IMR-90 (cell line): ENCODE data around the gene FOLR2. TPM values are rescaled to one million over a fixed set of nuclear protein-coding genes. Genes with fewer than 3 reads are reported as not detected.
"Not testable (repeated sequence)": the region's sequence is repeated elsewhere in the genome, so short reads cannot be mapped to it uniquely, and the experiment has no call there.

Experiments
- ATAC-seq: fragments of 200-7000 bp; cut with Tn5 transposase; 2 replicates; pipeline ENCODE4 v1.9.1; 2020; ENCODE audit warnings: low read depth, mild to moderate bottlenecking, moderate library complexity
- BruUV-seq: library from RNA; stranded (reverse); fragments of 400-500 nt; replicated peaks from 2 replicates; lab custom pipeline; 2021; lab: Mats Ljungman, UMichigan
- CTCF ChIA-PET: fragments of 300-600 bp; formaldehyde crosslinking; extraction: SDS; loops from one replicate; lab custom pipeline; 2021; ENCODE audit warnings: antibody characterized with exemption; lab: Yijun Ruan, JAX
- POLR2A ChIA-PET: fragments of 300-600 bp; sonication (Branson Sonifier 250); formaldehyde crosslinking; loops from one replicate; lab custom pipeline; 2022; ENCODE audit warnings: antibody characterized with exemption; ENCODE audit not compliant: unreplicated experiment; lab: Charles Lee
- DNase-seq: peaks from one replicate; pipeline ENCODE4 v3.0.0; 2013
- H2AFZ ChIP-seq: replicated peaks from 2 replicates; pipeline ENCODE3; 2013; ENCODE audit warnings: low read length, mild to moderate bottlenecking; ENCODE audit not compliant: poor library complexity
- H2AK5ac ChIP-seq: 2 replicates; pipeline ENCODE4 v1.6.1; 2013; ENCODE audit warnings: low read depth, low read length, inconsistent platforms
- H2AK9ac ChIP-seq: replicated peaks from 2 replicates; pipeline ENCODE3; 2013; ENCODE audit warnings: mild to moderate bottlenecking, low read depth, low read length, moderate library complexity; ENCODE audit not compliant: poor library complexity
- H2BK120ac ChIP-seq: 2 replicates; pipeline ENCODE4 v1.6.1; 2013; ENCODE audit warnings: low read depth, low read length, inconsistent platforms
- H2BK15ac ChIP-seq: 3 replicates; pipeline ENCODE4 v1.6.1; 2013; ENCODE audit warnings: low read depth, low read length, inconsistent platforms
- H2BK20ac ChIP-seq: 2 replicates; pipeline ENCODE4 v1.6.1; 2013; ENCODE audit warnings: low read depth, mild to moderate bottlenecking, inconsistent platforms, low read length, moderate library complexity
- H2BK5ac ChIP-seq: 2 replicates; pipeline ENCODE4 v1.6.1; 2013; ENCODE audit warnings: mild to moderate bottlenecking, low read depth, low read length, inconsistent platforms; ENCODE audit not compliant: poor library complexity, severe bottlenecking
- H3K14ac ChIP-seq: replicated peaks from 2 replicates; pipeline ENCODE4 v1.6.1; 2013; ENCODE audit warnings: low read depth, low read length, inconsistent platforms
- H3K18ac ChIP-seq: 2 replicates; pipeline ENCODE4 v1.6.1; 2013; ENCODE audit warnings: low read depth, low read length, control low read depth
- H3K23ac ChIP-seq: 2 replicates; pipeline ENCODE4 v1.6.1; 2013; ENCODE audit warnings: low read depth, low read length, inconsistent platforms
- H3K27ac ChIP-seq: 2 replicates; pipeline ENCODE4 v1.5.1; 2013; ENCODE audit warnings: mild to moderate bottlenecking, control low read depth, low read length; ENCODE audit not compliant: insufficient read depth
- H3K27me3 ChIP-seq: 2 replicates; pipeline ENCODE4 v1.6.1; 2013; ENCODE audit warnings: low read length; ENCODE audit not compliant: control insufficient read depth, insufficient read depth
- H3K36me3 ChIP-seq: 2 replicates; pipeline ENCODE4 v1.6.1; 2013; ENCODE audit warnings: low read length, mixed read lengths; ENCODE audit not compliant: control insufficient read depth, insufficient read depth
- H3K4ac ChIP-seq: 2 replicates; pipeline ENCODE4 v1.6.1; 2013; ENCODE audit warnings: low read depth, low read length, inconsistent platforms
- H3K4me1 ChIP-seq: 2 replicates; pipeline ENCODE4 v1.6.1; 2013; ENCODE audit warnings: low read length, mixed read lengths; ENCODE audit not compliant: control insufficient read depth, insufficient read depth
- H3K4me2 ChIP-seq: 2 replicates; pipeline ENCODE4 v1.6.1; 2013; ENCODE audit warnings: low read depth, mild to moderate bottlenecking, control low read depth, low read length, moderate library complexity
- H3K4me3 ChIP-seq: 2 replicates; pipeline ENCODE4 v1.5.1; 2013; ENCODE audit warnings: low read depth, mild to moderate bottlenecking, control low read depth, low read length, moderate library complexity; ENCODE audit not compliant: insufficient read depth
- H3K56ac ChIP-seq: 2 replicates; pipeline ENCODE4 v1.6.1; 2013; ENCODE audit warnings: low read length, inconsistent platforms; ENCODE audit not compliant: insufficient read depth; ENCODE audit errors: extremely low read depth
- H3K79me1 ChIP-seq, 2 experiments: 2 replicates each; pipeline ENCODE4 v1.6.1; 2013; ENCODE audit warnings: low read length in 2 of 2, inconsistent platforms in 1 of 2, low read depth in 1 of 2
- H3K9ac ChIP-seq: 2 replicates; pipeline ENCODE4 v1.6.1; 2013; ENCODE audit warnings: low read depth, low read length, control low read depth
- H3K9me1 ChIP-seq: 2 replicates; pipeline ENCODE4 v1.6.1; 2013; ENCODE audit warnings: low read length, inconsistent platforms; ENCODE audit not compliant: insufficient read depth
- H3K9me3 ChIP-seq: 2 replicates; pipeline ENCODE4 v1.6.1; 2013; ENCODE audit warnings: low read length; ENCODE audit not compliant: control insufficient read depth, insufficient read depth
- H4K20me1 ChIP-seq: 2 replicates; pipeline ENCODE4 v1.6.1; 2013; ENCODE audit warnings: low read length, inconsistent platforms; ENCODE audit not compliant: insufficient read depth
- H4K5ac ChIP-seq: 2 replicates; pipeline ENCODE4 v1.6.1; 2013; ENCODE audit warnings: mild to moderate bottlenecking, low read depth, low read length, control low read depth
- H4K8ac ChIP-seq, 2 experiments: 2 replicates each; pipeline ENCODE4 v1.6.1; 2013; ENCODE audit warnings: low read depth in 2 of 2, low read length in 2 of 2, control low read depth in 1 of 2, inconsistent platforms in 1 of 2
- H4K91ac ChIP-seq: 2 replicates; pipeline ENCODE4 v1.6.1; 2013; ENCODE audit warnings: low read depth, low read length, inconsistent platforms; ENCODE audit not compliant: insufficient read depth
- POLR2A ChIP-seq: IDR thresholded peaks from 2 replicates; pipeline ENCODE4 v1.6.1; 2012; ENCODE audit warnings: mild to moderate bottlenecking, low read depth, low read length
- whole genome bisulfite sequencing, 2 experiments: methylation state at CpG; one replicate each; pipeline versions ENCODE4 v1.1.5 to v1.1.7; 2013; ENCODE audit warnings: missing lambda C conversion rate in 2 of 2; ENCODE audit not compliant: insufficient read length in 1 of 2; ENCODE audit errors: extremely low coverage in 2 of 2; 5-methylcytosine and 5-hydroxymethylcytosine counted together
- dilution Hi-C: fragments of 300-500 bp; cut with HindIII; formaldehyde crosslinking; loops from one replicate; pipeline ENCODE4 v1.14.3; 2018; ENCODE audit warnings: low sequenced_read_pairs; ENCODE audit not compliant: unreplicated experiment
- in situ Hi-C: fragments of 300-500 bp; cut with MboI; formaldehyde crosslinking; loops from 3 replicates; pipeline ENCODE4 v1.14.3; 2019; ENCODE audit warnings: low sequenced_read_pairs, inconsistent platforms, mixed read lengths
- intact Hi-C: fragments of 100-400 bp; cut with micrococcal nuclease; formaldehyde crosslinking; loops from 2 replicates; pipeline ENCODE4 v1.10.0; 2022
- polyA plus RNA-seq, 3 experiments: library from polyadenylated mRNA; depleted of rRNA; stranded (reverse); fragments of >200 nt; gene quantifications; 2 replicates each; pipeline ENCODE4 v1.2.3, GENCODE V29; 2012; ENCODE audit warnings: low replicate concordance in 1 of 3
- total RNA-seq: library from RNA; depleted of rRNA; stranded (reverse); fragments of >200 nt; gene quantifications from 2 replicates; pipeline ENCODE4 v1.2.3, GENCODE V29; 2012

Gene FOLR2
- total and polyA plus RNA-seq, 2 of the 4 experiments (the other 2 are of a cell fraction) = not detected

DNA sequence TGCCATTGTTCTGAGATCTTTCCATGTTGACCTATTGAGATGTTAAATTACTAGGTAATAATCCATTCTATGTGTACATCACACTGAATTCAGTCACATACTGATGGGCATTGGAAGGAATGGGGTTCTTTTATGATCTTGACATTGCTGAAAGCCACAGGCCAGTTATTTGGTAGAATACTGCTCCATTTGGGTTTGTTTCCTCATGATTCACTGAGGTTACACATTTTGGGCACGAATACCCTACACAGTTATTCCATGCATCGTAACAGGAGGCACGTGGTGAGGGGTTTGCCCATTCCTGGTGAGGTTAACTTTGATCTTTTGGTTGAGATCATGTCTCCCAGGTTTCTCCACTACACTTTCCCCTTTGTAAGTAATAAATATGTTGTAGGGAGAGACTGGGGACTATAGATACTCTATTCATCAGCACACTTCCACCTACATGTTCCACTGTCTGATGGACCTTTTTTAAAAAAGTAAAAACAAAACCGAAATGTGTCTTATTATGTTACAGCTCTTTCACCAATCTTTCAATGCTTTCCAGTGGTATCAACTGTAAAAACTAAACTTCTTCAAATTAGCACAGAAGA, 36.7 kb upstream of the FOLR2 start:
- no peak overlapping the region for H3K9ac ChIP-seq
- no peak overlapping the region for H3K56ac ChIP-seq
- dilution Hi-C loops = no loop called here
- no peak for DNase-seq
- no peak overlapping the region for H3K23ac ChIP-seq
- ChIA-PET CTCF (no interaction called here), POLR2A (no interaction called here)
- no peak overlapping the region for H4K8ac ChIP-seq
- no peak overlapping the region for H2AFZ ChIP-seq
- no peaks in the 10 kb centered on the region for H4K20me1 ChIP-seq
- H3K4me3 ChIP-seq = no peak overlapping the region
- no peak overlapping the region for H4K5ac ChIP-seq
- H2BK120ac ChIP-seq = no peak overlapping the region
- H3K27ac ChIP-seq = no peak overlapping the region
- H3K14ac ChIP-seq = no peak overlapping the region
- no peaks in the 10 kb centered on the region for H3K79me1 ChIP-seq
- H4K91ac ChIP-seq = no peak overlapping the region; the same call in 1 of the 2 replicates
- no peak overlapping the region; the same call in 1 of the 2 replicates for H2AK5ac ChIP-seq
- in situ Hi-C loops = loop anchor here (5.0 kb wide), 1 partner anchor 158 kb away; no protein-coding TSS in a partner anchor
- no TSS peak for BruUV-seq
- no peak overlapping the region for H3K4ac ChIP-seq
- H3K4me1 ChIP-seq = 0 out of 2 replicates have a peak, but pooled peaks cover 1% of the 10 kb centered on the region
- H2BK20ac ChIP-seq = no peak overlapping the region
- H3K36me3 ChIP-seq = no peaks in the 10 kb centered on the region
- no peak for TF ChIP-seq POLR2A
- no peaks in the 10 kb centered on the region; the same call in none of the 2 replicates for H3K9me1 ChIP-seq
- H3K27me3 ChIP-seq = no peaks in the 10 kb centered on the region; the same call in 1 of the 2 replicates
- peak overlapping the region; percentile 45 for H2AK9ac ChIP-seq
- H2BK15ac ChIP-seq = peak overlapping the region; percentile 45; the same call in 1 of the 3 replicates
- H3K9me3 ChIP-seq = no peaks in the 10 kb centered on the region
- H3K18ac ChIP-seq = no peak overlapping the region
- ATAC-seq = no peak
- intact Hi-C loops = loop anchor here (5.0 kb wide), 1 partner anchor 78 kb away; the partner anchor contains the start of gene LAMTOR1
- H2BK5ac ChIP-seq = no peak overlapping the region
- no CpG with 5 or more reads among the region's 4 CpGs for WGBS, 2 experiments
- no peak overlapping the region for H3K4me2 ChIP-seq

DNA sequence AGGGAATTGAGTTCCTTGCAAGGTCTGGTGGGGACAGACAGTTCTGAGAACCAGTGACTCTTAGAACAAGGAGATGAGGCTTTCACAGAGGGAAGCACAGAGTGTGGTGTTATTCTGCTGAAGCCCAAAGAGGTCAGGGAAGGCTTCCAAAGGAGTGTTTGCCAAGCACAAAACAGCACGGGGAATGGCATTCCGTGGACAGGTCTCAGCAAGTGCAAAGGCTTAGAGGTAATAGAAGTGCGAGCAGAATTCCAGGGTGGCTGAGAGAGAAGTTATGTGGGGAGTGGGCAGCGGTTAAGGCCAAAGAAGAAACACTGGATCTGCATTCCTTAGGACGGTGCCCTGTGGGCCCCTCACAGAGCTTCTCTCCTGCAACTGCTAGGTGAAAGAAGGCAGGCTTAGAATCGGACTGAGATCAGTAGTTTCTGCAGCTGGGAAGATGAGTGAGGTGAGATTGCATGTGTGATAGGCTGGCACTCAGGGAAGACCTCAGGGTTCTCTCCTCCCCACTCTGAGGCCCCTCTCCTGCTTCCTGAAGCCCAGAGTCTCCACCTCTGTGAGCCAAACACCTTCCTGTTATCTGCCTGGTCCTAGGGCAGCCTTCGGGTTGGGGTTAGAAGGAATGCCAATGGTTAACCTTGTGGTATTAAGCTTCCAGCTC, 35.6 kb upstream of the FOLR2 start:
- H3K79me1 ChIP-seq, H3K9ac ChIP-seq, dilution Hi-C loops, DNase-seq, H4K20me1 ChIP-seq, H3K56ac ChIP-seq, H3K4me2 ChIP-seq, BruUV-seq, H3K27ac ChIP-seq, H3K9me1 ChIP-seq, H3K18ac ChIP-seq, H2AK9ac ChIP-seq, H3K4me3 ChIP-seq, H4K8ac ChIP-seq, CTCF ChIA-PET, H3K36me3 ChIP-seq, H3K4me1 ChIP-seq, H3K27me3 ChIP-seq, H2AFZ ChIP-seq, H3K9me3 ChIP-seq, H4K5ac ChIP-seq, H2BK15ac ChIP-seq: not testable (repeated sequence)
- H2BK20ac ChIP-seq = peak overlapping the region; percentile 87; the same call in 1 of the 2 replicates
- H3K23ac ChIP-seq = 0 out of 2 replicates have a peak overlapping the region, but pooled peaks have one; percentile 78
- H2BK120ac ChIP-seq = peak overlapping the region; percentile 88
- H4K91ac ChIP-seq = peak overlapping the region; percentile 66; the same call in 1 of the 2 replicates
- H2AK5ac ChIP-seq = peak overlapping the region; percentile 73; the same call in 1 of the 2 replicates
- POLR2A ChIA-PET = interaction anchor here (0.5 kb wide), 1 partner anchor 41 kb away, joined by 3 read pairs; no protein-coding TSS in a partner anchor
- peak overlapping the region; percentile 55 for H2BK5ac ChIP-seq
- peak overlapping the region; percentile 41; the same call in 1 of the 2 replicates for H3K14ac ChIP-seq
- peak overlapping the region; percentile 72; the same call in 1 of the 2 replicates for H3K4ac ChIP-seq
- WGBS, 2 experiments = 63% methylated on average over 2 of the region's 7 CpGs; no CpG with 5 or more reads in 1 of the 2 experiments
- intact Hi-C loops = loop anchor here (1.0 to 5.0 kb wide), 2 partner anchors 39 to 79 kb away; partner anchors contain the start of gene LAMTOR1
- peak; percentile 6 for ATAC-seq
- in situ Hi-C loops = loop anchor here (5.0 kb wide), 1 partner anchor 159 kb away; no protein-coding TSS in a partner anchor
